Neural progenitor cell (in vitro differentiated cells): ENCODE measurements around the gene HNRNPL. TPM values are rescaled to one million over a fixed set of nuclear protein-coding genes. Genes with fewer than 3 reads are reported as not detected.

ENCODE experiments used
- DNase-seq: peaks from one replicate; pipeline ENCODE4 v3.0.0-alpha.2; 2016; ENCODE audit warnings: low spot score
- H2AFZ ChIP-seq: fragments of 200-600 bp; sonication (generic); replicated peaks from 2 replicates; pipeline ENCODE4 v1.6.1; 2016; ENCODE audit warnings: antibody characterized with exemption
- H3F3A ChIP-seq: fragments of 200-600 bp; sonication (generic); 2 replicates; pipeline ENCODE4 v1.6.1; 2016; ENCODE audit warnings: antibody characterized with exemption, low read depth
- H3K27ac ChIP-seq: fragments of 200-600 bp; sonication (generic); 2 replicates; pipeline ENCODE4 v1.5.1; 2016; ENCODE audit warnings: mild to moderate bottlenecking
- H3K27me3 ChIP-seq: fragments of 200-600 bp; sonication (generic); 2 replicates; pipeline ENCODE4 v1.6.1; 2016; ENCODE audit warnings: mild to moderate bottlenecking, moderate library complexity
- H3K36me3 ChIP-seq: fragments of 200-600 bp; sonication (generic); 2 replicates; pipeline ENCODE4 v1.5.1; 2016
- H3K4me1 ChIP-seq: fragments of 200-600 bp; sonication (generic); 2 replicates; pipeline ENCODE4 v1.6.1; 2016; ENCODE audit warnings: mixed run types
- H3K4me2 ChIP-seq: fragments of 200-600 bp; sonication (generic); 2 replicates; pipeline ENCODE4 v1.6.1; 2016
- H3K4me3 ChIP-seq: fragments of 200-600 bp; sonication (generic); 2 replicates; pipeline ENCODE4 v1.5.1; 2016
- H3K79me2 ChIP-seq: fragments of 200-600 bp; sonication (generic); 2 replicates; pipeline ENCODE4 v1.6.1; 2016; ENCODE audit warnings: low read depth
- H3K9ac ChIP-seq: fragments of 200-600 bp; sonication (generic); 2 replicates; pipeline ENCODE4 v1.6.1; 2016
- H3K9me3 ChIP-seq: fragments of 200-600 bp; sonication (generic); 2 replicates; pipeline ENCODE4 v1.5.1; 2016; ENCODE audit warnings: low read depth
- H4K20me1 ChIP-seq: fragments of 200-600 bp; sonication (generic); 2 replicates; pipeline ENCODE4 v1.6.1; 2016; ENCODE audit warnings: low read depth
- H3K27ac Mint-ChIP-seq: 3 replicates; pipeline ENCODE4 v1.8.0; 2021; ENCODE audit warnings: mixed read lengths
- H3K27me3 Mint-ChIP-seq: 2 replicates; pipeline ENCODE4 v1.8.0; 2022; ENCODE audit warnings: low read depth, mild to moderate bottlenecking, inconsistent platforms, moderate library complexity, mixed read lengths; ENCODE audit not compliant: insufficient read depth
- H3K36me3 Mint-ChIP-seq: 3 replicates; pipeline ENCODE4 v1.8.0; 2021; ENCODE audit warnings: mixed read lengths
- H3K4me1 Mint-ChIP-seq: 3 replicates; pipeline ENCODE4 v1.8.0; 2021; ENCODE audit warnings: mixed read lengths
- H3K4me3 Mint-ChIP-seq: 3 replicates; pipeline ENCODE4 v1.8.0; 2021; ENCODE audit warnings: mild to moderate bottlenecking, moderate library complexity, mixed read lengths
- H3K9me3 Mint-ChIP-seq: 3 replicates; pipeline ENCODE4 v1.8.0; 2020; ENCODE audit warnings: mixed read lengths
- CTCF ChIP-seq: fragments of 200-600 bp; sonication (generic); IDR thresholded peaks from 2 replicates; pipeline ENCODE4 v1.5.1; 2017; ENCODE audit warnings: antibody characterized with exemption, mild to moderate bottlenecking
- EZH2 ChIP-seq: fragments of 200-600 bp; sonication (generic); IDR thresholded peaks from 2 replicates; pipeline ENCODE4 v1.6.1; 2017; ENCODE audit warnings: antibody characterized with exemption, mild to moderate bottlenecking, moderate library complexity
- EZH2phosphoT487 ChIP-seq: fragments of 200-600 bp; sonication (generic); IDR thresholded peaks from 2 replicates; pipeline ENCODE4 v1.6.1; 2017; ENCODE audit warnings: antibody characterized with exemption
- total RNA-seq: library from RNA; depleted of rRNA; stranded (reverse); fragments of >200 nt; gene quantifications from 2 replicates; pipeline ENCODE4 v1.2.3, GENCODE V29; 2015; ENCODE audit warnings: low replicate concordance

The HNRNPL gene
- total RNA-seq, 1 donor from 2014 or later, result 436 TPM

GRCh38 chr19:38837656-38838121 lies 12.1 kb downstream of the HNRNPL start:
- H3K4me1 Mint-ChIP-seq, result no peaks in the 10 kb centered on the region
- no peak overlapping the region for H3K9ac ChIP-seq
- no peaks in the 10 kb centered on the region for H3K4me1 ChIP-seq
- H2AFZ ChIP-seq, result no peak overlapping the region
- TF ChIP-seq EZH2phosphoT487 (no peak), CTCF (no peak), EZH2 (no peak)
- H3K27me3 ChIP-seq, result no peaks in the 10 kb centered on the region
- no peaks in the 10 kb centered on the region for H3K9me3 ChIP-seq
- H4K20me1 ChIP-seq, result peaks cover 48% of the 10 kb centered on the region
- H3K79me2 ChIP-seq, result peaks cover 22% of the 10 kb centered on the region
- H3K4me3 Mint-ChIP-seq, result no peak overlapping the region
- no peaks in the 10 kb centered on the region for H3K9me3 Mint-ChIP-seq
- peaks cover 9% of the 10 kb centered on the region for H3K36me3 ChIP-seq
- peaks cover 96% of the 10 kb centered on the region for H3F3A ChIP-seq
- H3K27ac Mint-ChIP-seq, result peak overlapping the region; percentile 46
- no peak overlapping the region for H3K27ac ChIP-seq
- H3K4me3 ChIP-seq, result no peak overlapping the region
- H3K36me3 Mint-ChIP-seq, result peaks cover 45% of the 10 kb centered on the region
- H3K4me2 ChIP-seq, result no peak overlapping the region
- no peak for DNase-seq
- H3K27me3 Mint-ChIP-seq, result peaks cover 2% of the 10 kb centered on the region

DNA sequence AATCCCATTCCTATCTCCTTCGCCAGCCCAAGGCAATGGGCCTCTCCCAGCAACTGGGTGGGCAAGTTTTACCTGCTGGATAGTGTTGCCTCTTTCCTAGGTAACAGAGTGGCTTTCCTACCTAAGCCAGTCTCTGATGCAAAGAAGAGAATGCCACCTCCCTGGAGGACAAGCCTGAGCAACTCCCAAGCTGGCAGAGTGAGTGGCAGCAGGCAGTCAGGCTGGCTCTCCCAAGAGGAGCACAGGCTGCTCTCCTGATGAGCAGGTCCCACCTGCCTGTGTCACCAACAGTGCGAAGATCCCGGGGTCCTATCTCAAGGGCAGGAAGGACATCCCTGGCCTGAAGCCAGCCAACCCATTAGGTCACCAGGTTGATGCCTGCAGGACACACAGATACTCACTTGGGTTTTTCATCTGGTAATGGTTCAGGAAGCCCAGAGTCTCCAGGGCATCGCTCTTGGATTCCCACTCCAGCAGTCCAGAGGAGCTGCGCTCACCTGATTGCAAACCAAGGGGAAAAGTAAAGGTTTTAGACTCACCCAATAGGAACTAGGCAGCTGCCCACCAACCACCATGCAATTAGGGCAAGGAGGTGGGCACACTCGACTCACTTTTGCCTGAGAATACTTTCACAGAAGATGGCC lies 12.7 kb downstream of the HNRNPL start:
- Histone ChIP-seq H3K27me3 (no peaks in the 10 kb centered on the region), H3F3A (peaks cover 96% of the 10 kb centered on the region), H2AFZ (no peak overlapping the region), H3K36me3 (peaks cover 7% of the 10 kb centered on the region), H3K79me2 (peaks cover 16% of the 10 kb centered on the region), H3K4me3 (no peak overlapping the region), H3K4me1 (peaks cover under 1% of the 10 kb centered on the region), H3K27ac (peak overlapping the region; percentile 4), H4K20me1 (peaks cover 42% of the 10 kb centered on the region), H3K9me3 (no peaks in the 10 kb centered on the region), H3K4me2 (no peak overlapping the region), H3K9ac (no peak overlapping the region)
- H3K4me1 Mint-ChIP-seq, result peaks cover 2% of the 10 kb centered on the region
- H3K36me3 Mint-ChIP-seq, result peaks cover 41% of the 10 kb centered on the region
- no peaks in the 10 kb centered on the region for H3K9me3 Mint-ChIP-seq
- TF ChIP-seq EZH2 (no peak), CTCF (no peak), EZH2phosphoT487 (no peak)
- no peak for DNase-seq
- H3K4me3 Mint-ChIP-seq, result no peak overlapping the region
- H3K27ac Mint-ChIP-seq, result peak overlapping the region; percentile 46
- H3K27me3 Mint-ChIP-seq, result peaks cover 2% of the 10 kb centered on the region

GRCh38 chr19:38836159-38836982 lies 13.4 kb downstream of the HNRNPL start:
- Mint-ChIP-seq H3K27ac (no peak overlapping the region), H3K9me3 (no peaks in the 10 kb centered on the region), H3K4me1 (peaks cover 6% of the 10 kb centered on the region), H3K36me3 (peaks cover 36% of the 10 kb centered on the region), H3K4me3 (no peak overlapping the region), H3K27me3 (peaks cover 6% of the 10 kb centered on the region)
- no peak for DNase-seq
- H3F3A ChIP-seq, result peaks cover 92% of the 10 kb centered on the region
- peaks cover 36% of the 10 kb centered on the region for H4K20me1 ChIP-seq
- TF ChIP-seq CTCF, result no peak
- no peak for TF ChIP-seq EZH2phosphoT487
- no peak for TF ChIP-seq EZH2
- H3K36me3 ChIP-seq, result peaks cover 2% of the 10 kb centered on the region
- H3K27me3 ChIP-seq, result no peaks in the 10 kb centered on the region
- peaks cover 11% of the 10 kb centered on the region for H3K79me2 ChIP-seq
- H3K9me3 ChIP-seq, result no peaks in the 10 kb centered on the region
- H2AFZ ChIP-seq, result no peak overlapping the region
- H3K4me3 ChIP-seq, result no peak overlapping the region
- H3K4me1 ChIP-seq, result peaks cover 3% of the 10 kb centered on the region
- H3K4me2 ChIP-seq, result no peak overlapping the region
- H3K27ac ChIP-seq, result no peak overlapping the region
- H3K9ac ChIP-seq, result no peak overlapping the region
